GM10847 (cell line): ENCODE results near the gene EFHD2.

ENCODE experiments used
- POLR2A ChIP-seq: IDR thresholded peaks from 2 replicates; pipeline ENCODE4 v1.6.1; 2011; ENCODE audit not compliant: insufficient read length; ENCODE audit errors: extremely low read depth

The EFHD2 gene

GRCh38 chr1:15405106-15405850 is 4.4 kb upstream of the EFHD2 start:
- no peak for TF ChIP-seq POLR2A

- TF ChIP-seq POLR2A, result no peak
Measured at GRCh38 chr1:15406614-15407559, 2.8 kb upstream of the EFHD2 start.

GRCh38 chr1:15407580-15407979 is 2.1 kb upstream of the EFHD2 start:
- TF ChIP-seq POLR2A, result no peak

GRCh38 chr1:15408890-15409387 is 749 bp upstream of the EFHD2 start:
- no peak for TF ChIP-seq POLR2A

GRCh38 chr1:15410223-15410883 is 665 bp downstream of the EFHD2 start:
- no peak for TF ChIP-seq POLR2A

- no peak for TF ChIP-seq POLR2A
Measured at GRCh38 chr1:15410884-15411245, 1.2 kb downstream of the EFHD2 start.

- no peak for TF ChIP-seq POLR2A
Measured at GRCh38 chr1:15411593-15412137, 2.0 kb downstream of the EFHD2 start.

GRCh38 chr1:15412175-15412800 is 2.6 kb downstream of the EFHD2 start:
- TF ChIP-seq POLR2A, result no peak

GRCh38 chr1:15412843-15413242 is 3.2 kb downstream of the EFHD2 start:
- no peak for TF ChIP-seq POLR2A

GRCh38 chr1:15413563-15414444 is 4.1 kb downstream of the EFHD2 start:
- TF ChIP-seq POLR2A, result no peak

- no peak for TF ChIP-seq POLR2A
Measured at GRCh38 chr1:15414445-15414983, 4.8 kb downstream of the EFHD2 start.

GRCh38 chr1:15417059-15417934 is 7.6 kb downstream of the EFHD2 start:
- TF ChIP-seq POLR2A, result no peak
